NCI-H748 (cell line): ENCODE data around the gene PRDM12.
"Not testable (repeated sequence)": the region's sequence is repeated elsewhere in the genome, so short reads cannot be mapped to it uniquely, and the experiment has no call there.

ENCODE experiments used
- DNase-seq: peaks from one replicate; lab custom pipeline; 2025; ENCODE audit not compliant: unreplicated experiment; lab: John Stamatoyannopoulos, UW

The PRDM12 gene

DNA sequence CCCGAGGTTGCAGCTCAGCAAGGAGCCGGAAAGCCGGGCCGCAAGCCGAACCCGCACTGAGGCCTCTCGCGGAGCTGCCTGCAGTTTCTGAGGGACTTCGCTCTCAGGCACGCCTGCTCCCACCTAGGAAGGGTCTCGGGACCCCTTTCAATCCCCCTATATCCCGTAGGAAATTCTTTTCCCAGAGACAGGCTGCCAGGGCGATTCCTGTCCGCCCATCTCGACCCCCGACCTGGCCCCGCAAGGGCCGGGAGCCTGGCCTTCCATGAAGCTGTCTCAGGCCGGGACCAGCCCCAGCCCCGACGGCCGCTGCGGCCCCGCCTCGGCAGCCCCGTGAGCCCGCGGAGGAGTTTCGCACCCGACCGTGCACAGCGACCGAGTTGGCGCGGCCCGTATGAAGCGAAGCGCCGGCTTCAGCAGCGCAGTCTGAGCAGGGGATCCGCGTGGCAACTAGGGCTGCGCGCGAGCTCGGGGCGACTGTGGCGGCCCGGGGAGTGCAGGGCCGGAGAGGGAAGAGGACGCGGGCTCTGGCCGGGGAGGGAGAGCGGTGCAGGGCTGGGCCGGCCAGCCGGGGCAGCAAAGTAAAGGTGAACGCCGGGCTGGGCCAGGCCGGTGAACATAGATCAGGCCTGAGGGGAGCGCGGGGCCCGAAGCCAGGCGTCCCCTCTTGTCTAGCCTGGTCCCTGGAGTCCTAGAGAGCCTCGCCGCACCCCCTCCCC is 977 bp upstream of the PRDM12 start:
- DNase-seq = peak; percentile 58

- DNase-seq = peak; percentile 46
Measured at GRCh38 chr9:130663977-130664250, 480 bp upstream of the PRDM12 start.

DNA sequence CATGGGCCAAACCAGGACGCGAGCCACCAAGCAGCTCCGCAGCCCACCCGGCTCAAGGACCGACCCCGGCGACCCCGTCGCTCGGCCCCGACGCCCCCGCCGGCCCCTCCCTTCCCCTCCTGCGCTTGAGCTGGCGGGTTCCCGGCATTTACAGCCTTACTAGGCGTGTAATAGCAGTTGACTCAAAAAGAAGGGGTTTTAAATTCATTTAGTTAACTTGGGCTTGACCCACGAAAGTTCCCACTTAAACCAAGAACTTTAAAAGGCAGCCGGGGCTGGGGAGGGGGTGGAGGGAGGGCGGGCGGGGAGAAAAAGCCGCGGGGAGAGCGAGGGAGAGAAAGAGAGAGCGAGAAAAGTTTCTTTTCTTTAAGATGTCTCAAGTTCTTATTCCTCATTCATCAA is 636 bp downstream of the PRDM12 start:
- DNase-seq = peak; percentile 19

GRCh38 chr9:130665431-130666392 is 1.3 kb downstream of the PRDM12 start:
- peak; percentile 24 for DNase-seq

- DNase-seq = no peak
Measured at GRCh38 chr9:130666393-130667119, 2.2 kb downstream of the PRDM12 start.

- no peak for DNase-seq
Measured at GRCh38 chr9:130667120-130667435, 2.7 kb downstream of the PRDM12 start.

DNA sequence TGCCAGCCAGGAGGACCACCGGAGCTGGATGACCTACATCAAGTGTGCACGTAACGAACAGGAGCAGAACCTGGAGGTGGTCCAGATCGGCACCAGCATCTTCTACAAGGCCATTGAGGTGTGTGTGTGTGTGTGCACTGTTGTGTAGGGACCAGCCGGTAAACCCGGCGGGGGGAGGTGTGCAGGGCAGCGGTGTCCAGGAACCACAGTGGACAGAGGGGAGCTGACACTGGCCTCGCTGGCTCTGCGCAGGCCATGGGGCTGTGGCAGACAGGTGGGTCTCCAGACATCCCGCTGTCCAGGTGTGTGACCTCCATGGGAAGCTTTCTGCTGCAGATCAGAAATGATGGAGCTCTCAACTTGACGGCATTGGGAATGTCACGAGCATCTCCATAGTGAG is 3.8 kb downstream of the PRDM12 start:
- no peak for DNase-seq

DNA sequence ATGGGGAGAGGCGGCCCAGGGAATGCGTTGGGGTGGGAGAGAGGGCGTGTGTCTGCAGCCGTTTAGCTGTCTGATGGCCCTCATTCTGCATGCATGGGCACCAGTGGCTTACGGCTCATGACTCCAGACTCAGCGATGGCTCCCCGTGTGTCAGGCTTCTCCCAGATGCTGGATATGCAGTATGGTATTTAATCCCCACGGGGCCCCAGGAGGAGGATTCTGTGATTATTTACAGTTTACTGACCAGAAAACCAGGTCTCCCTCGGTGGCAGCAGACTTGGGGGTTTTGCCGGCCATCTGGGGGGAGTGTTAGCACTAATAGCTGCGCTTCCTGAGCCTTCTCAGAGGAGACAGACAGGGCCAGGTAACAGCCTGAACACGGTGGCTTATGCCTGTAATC is 4.3 kb downstream of the PRDM12 start:
- no peak for DNase-seq

DNA sequence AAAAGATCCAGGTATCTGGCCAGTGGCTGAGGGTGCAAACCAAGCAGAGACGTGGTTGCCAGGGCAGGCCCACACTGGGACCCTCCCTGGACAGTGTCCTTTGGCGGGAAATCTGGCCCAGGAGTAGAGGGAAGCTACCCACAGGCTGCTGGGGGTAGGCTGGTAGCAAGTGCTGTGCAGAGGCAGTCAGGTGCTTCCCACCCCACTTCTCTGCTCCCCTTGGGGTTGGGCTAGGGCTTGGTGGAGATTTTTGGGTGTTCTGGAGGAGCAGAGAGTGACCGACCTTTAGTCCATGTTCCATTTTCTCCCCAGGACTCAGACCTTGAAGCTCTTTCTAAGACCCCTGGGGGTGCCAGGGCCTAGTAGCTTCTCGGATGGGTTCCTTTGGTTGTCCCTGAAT is 5.6 kb downstream of the PRDM12 start:
- DNase-seq = no peak

GRCh38 chr9:130670644-130671043 is 6.2 kb downstream of the PRDM12 start:
- DNase-seq = no peak

DNA sequence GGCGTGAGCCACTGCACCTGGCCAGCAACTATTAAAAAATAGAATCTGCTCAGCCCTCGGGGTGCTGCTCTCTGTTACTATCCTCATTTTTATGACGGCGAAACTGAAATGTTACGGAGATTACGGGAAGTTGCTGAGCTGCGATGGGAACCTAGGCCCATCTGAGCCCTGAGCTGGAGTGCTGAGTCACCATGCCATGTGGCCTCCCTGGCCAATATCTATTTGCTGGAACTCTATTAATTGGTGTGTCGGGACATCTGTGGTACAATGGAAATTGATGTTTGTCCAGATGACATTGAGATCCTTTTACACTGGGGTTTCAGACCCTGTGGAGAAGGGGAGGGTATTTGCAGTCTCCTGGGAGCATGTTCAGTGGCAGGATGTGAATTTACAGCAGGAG is 8.1 kb downstream of the PRDM12 start:
- no peak for DNase-seq

GRCh38 chr9:130672933-130673615 is 8.7 kb downstream of the PRDM12 start:
- DNase-seq = no peak

DNA sequence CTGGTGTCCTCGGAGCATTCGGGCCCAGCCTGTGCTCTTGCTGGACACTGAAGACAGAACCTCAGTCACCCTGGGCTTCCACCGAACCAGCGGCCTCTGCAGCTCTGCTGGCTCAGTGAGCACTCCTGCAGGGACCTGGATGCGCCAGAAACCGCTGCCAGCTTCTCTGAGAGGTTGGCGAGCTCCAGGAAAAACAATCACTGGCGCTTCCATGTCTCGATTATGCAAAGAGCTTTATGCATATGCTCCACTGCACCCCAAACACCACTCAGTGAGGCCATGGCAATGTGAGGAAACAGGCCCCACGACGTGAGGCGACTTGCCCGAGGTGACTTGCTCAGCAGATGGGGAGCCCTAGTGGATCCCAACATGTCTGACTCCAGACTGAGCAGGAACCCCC is 11.0 kb downstream of the PRDM12 start:
- no peak for DNase-seq

DNA sequence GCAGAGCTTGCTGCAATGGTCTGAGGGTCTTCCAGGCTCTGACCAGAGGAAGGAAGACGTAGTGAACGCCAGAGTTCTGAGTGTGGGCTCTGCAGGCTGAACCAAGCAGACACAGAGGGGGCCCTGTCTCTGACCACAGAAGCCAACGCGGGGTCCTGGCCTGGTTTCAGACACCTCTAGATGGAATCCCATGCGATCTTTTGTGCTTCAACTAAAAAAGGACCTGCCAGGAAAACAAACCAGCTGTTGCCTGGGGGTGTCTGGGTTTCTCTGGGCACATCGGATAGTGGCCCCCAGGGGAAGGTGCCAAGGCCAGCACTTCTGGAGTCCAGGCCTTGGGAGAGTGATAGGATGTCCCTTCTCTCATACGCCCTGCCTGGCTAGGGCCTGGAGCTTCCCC is 12.9 kb downstream of the PRDM12 start:
- DNase-seq = no peak

GRCh38 chr9:130680836-130681768 is 16.7 kb downstream of the PRDM12 start:
- peak; percentile 90 for DNase-seq

DNA sequence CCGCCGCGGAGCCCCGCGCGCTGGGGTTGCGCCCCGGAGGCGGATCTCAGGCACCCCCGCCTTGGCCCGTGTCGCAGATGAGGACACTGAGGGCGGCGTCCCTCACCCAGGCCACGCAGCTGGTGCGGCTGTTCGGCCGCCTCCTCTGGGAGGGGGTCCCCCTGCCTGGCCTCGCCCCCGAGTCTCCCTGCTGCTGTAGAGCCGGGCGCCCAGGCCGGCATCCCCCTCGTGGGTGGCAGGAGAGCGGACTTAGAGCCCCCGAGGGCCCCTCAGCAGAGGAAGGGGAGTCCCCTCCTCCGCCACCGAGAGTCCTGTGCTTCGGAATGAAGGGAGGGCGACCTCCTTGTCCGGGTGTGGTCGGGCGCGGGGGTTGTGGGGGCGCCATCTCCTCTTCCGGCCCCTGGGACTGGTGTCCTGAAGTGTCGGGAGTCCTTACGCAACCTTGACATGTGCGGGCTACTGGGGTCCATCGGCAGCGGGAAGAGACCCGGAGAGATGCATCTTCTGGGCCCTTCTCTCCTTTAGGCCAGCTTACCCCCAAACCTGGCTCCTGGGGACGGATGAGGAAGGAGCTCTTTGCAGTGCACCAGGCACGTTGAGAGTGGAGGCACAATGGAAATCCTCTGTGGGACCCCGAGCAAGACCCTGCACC is 17.5 kb downstream of the PRDM12 start:
- peak; percentile 60 for DNase-seq

DNA sequence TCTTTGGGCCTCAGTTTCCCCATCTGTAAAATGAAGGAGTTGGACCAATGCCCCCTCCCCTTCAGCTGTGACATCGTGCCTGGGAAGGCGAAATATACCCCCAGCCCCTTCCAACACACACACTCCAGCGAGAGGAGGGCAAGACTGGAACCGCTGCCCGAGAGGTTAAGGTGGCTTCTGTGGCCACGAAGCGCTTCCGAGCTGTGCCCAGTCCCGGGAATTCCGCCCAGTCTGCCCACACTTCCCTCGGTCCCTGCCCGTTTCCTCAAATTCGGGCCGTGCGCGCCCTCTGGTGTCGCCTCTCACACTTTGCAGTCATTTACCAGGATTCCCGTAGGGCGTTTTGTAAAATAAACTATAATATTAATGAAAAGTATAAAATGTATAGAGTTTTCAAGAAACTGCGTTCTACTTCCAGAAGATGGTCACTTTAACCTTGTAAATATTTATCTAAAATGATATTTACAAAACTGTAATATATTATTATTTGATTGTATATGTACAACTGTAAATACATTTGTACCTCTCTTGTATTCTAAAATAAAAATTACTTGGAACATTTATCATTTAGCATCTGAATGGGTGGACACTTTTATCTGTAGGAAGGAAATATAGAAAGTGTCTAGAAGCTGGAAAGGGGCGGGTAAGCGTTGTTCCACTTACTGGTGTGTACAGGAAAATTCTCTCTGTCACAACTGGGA is 18.2 kb downstream of the PRDM12 start:
- peak; percentile 89 for DNase-seq

DNA sequence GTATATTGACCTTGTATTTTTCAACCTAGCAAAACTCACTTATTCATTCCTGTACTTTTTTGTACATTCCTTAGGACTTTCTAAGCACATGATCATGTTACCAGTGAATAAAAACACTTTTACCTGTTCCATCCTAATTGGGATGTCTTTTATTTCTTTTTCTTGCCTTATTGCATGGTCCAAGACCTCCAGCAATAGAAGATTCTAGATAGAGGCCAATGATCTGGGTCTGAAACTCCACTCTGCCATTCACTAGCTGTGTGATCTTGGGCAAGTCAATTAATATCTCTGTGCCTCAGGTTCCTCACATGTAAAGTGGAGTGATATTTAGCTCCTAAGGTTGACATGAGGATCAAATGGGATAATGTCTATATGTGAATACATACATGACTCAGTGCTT is 20.7 kb downstream of the PRDM12 start:
- DNase-seq = no peak

DNA sequence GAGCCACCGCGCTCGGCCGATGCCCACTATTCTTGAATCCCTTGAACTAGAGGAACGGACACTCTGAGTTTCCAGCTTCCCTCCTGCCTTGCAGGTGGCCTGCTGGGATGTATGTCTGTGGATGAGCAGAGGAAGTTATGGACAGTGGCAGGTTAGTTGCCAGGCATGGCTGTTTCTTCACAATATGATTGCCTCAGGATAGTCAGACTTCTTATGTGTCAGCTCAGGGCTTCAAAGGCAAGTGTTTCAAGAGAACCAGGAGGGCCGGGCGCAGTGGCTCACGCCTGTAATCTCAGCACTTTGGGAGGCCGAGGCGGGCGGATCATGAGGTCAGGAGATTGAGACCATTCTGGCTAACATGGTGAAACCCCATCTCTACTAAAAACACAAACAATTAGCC is 21.6 kb downstream of the PRDM12 start:
- DNase-seq = not testable (repeated sequence)
